ENCODE measurements around the gene PROX1.

The PROX1 gene

DNA sequence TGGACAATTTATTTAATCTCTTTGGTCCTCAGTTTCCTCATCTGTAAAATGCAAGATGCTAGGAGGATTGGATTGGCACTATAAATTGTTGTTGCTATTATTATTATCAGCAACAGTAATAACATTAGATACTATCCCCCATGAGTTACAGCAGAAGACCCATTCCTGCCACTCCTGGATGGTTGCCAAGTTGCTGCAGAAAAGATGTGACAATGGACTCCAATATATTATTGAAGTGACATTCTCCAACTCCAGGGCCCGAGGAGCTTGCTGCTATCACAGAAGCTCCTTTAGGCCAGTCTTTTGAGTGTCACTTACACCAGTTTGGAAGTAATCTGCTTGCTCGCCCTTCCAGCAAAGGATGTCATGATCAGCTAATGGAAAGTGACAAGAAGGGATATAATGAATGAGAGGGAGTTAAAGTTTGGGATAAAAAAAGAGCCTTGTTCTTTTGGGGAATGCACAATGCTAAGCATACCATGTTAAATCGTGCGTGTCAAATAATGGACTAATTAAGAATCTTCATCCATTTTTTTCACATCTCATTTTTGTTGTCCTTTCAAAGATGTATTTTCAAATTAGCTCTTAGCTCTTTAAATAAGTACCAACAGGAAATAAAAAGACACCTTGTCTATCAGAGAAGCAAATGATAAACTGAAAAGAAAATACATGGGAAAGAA is 19.5 kb upstream of the PROX1 start:
- intact Hi-C loops (cut with micrococcal nuclease), result no loop called here
- Mint-ChIP-seq H3K27me3 (peaks cover 2% of the 10 kb centered on the region), H3K4me3 (no peak overlapping the region), H3K36me3 (ENCODE audit: low read depth) (no peaks in the 10 kb centered on the region), H3K4me1 (ENCODE audit: low read depth) (no peaks in the 10 kb centered on the region), H3K9me3 (no peaks in the 10 kb centered on the region), H3K27ac (no peak overlapping the region)

DNA sequence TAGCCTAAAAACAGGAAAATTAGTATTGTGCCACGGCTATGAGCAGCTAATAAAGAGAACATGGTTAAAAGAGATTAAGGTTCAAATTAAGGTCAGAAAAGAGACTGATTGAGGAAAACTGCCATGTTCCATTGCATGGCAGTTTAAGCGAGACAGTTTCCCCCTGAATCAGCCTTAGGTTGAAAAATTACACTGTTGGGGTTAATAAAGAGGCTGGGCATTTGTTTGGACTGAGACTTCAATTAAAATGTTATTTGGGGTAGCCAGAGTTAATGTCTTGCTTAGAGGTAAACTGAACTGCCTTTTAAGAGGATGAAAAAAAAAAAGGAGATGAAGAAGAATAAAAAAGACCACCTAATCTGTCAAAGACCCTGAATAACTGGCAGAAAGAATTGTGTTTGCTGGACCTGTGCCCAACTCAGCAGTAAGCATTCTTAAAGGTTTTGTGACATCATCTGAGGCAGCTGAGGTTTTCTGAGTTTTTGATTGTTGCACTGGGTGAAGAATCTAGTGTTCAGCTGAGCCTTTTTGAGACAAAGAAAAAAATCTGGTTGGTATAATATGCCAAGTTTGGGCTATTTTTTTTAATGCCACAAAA is 17.7 kb upstream of the PROX1 start:
- intact Hi-C loops (cut with micrococcal nuclease), result no loop called here
- Mint-ChIP-seq H3K36me3 (ENCODE audit: low read depth) (no peaks in the 10 kb centered on the region), H3K4me1 (ENCODE audit: low read depth) (no peaks in the 10 kb centered on the region), H3K4me3 (no peak overlapping the region), H3K27me3 (peaks cover 2% of the 10 kb centered on the region), H3K9me3 (no peaks in the 10 kb centered on the region), H3K27ac (no peak overlapping the region)

DNA sequence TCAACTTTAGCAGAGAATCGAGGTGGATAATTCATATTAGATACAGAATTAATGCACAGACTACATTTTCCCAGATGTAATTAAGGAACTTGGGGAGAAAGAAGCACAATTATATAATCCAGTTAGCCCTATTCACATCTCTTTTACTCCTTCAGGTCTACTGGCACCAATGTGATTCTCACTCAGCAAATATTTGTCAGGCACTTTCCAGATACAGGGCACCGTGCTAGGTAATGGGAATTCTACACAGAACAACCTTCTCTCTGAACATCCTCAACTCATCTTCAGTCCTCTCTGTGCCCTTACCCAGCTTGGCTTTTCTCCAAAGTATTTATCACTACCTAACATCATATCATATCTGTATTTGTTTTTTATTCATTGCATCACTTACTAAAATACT is 15.6 kb upstream of the PROX1 start:
- intact Hi-C loops (cut with micrococcal nuclease), result no loop called here
- H3K4me3 Mint-ChIP-seq, result no peak overlapping the region
- no peaks in the 10 kb centered on the region for H3K9me3 Mint-ChIP-seq
- H3K27ac Mint-ChIP-seq, result no peak overlapping the region
- H3K4me1 Mint-ChIP-seq (ENCODE audit: low read depth), result no peaks in the 10 kb centered on the region
- no peaks in the 10 kb centered on the region for H3K36me3 Mint-ChIP-seq (ENCODE audit: low read depth)
- peaks cover 10% of the 10 kb centered on the region for H3K27me3 Mint-ChIP-seq

DNA sequence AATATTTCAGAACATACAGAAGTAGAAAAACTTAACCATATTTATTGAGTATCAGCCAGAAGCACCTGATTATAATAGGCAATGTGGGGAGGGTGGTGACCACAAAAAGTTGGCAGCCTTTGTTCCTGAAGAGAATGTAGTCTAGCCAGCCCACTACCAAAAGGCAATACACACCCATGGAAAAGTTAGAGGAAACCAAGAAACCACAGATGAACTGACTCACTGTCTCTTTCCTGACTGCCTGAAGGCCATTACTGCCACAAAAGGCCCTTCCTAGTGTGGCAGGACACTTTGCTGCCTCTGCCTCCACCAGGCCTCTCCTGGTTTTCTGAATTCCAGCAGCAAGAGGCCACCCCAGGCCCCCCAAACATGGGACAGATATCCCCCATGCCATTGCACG is 14.6 kb upstream of the PROX1 start:
- intact Hi-C loops (cut with micrococcal nuclease), result no loop called here
- Mint-ChIP-seq H3K4me1 (ENCODE audit: low read depth) (no peaks in the 10 kb centered on the region), H3K27ac (no peak overlapping the region), H3K9me3 (no peaks in the 10 kb centered on the region), H3K4me3 (no peak overlapping the region), H3K36me3 (ENCODE audit: low read depth) (no peaks in the 10 kb centered on the region), H3K27me3 (peaks cover 20% of the 10 kb centered on the region)

DNA sequence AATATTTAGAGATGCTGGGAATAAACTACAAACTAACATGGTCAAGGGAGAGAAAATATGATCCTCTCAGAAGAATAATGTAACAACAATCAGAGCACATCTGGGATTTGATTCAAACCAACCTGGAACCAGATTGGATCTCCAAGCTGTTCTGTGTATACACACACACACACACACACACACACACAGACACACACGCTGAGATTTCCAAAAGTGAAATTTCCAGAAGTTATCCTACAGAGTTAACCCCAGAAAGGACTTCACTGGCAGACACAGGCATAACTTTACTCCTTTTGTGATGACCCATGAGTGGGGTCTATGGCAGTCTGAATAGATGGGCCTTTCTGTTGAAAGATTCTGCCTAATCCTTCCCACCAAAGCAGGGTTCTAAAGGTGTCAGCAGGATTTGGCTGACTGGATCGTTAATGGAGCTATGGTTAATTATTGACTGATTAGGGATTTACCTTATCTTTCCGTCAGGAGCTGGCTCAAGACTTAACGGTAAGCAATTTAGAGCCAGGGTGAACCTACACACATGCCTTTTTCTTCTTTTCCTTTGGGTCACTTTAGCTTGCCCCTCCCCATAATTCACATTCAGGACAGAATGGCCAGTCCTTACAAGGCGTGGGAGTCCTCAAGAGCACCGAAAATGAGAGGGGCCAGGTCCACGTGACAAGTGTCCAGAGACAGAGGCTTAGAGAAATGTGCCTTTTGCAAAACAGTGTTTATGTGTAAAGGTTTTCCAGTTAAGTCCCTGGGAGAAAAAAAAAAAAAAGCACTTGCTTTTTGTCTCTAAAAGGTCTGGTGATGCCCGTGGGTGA is 10.9 kb upstream of the PROX1 start:
- intact Hi-C loops (cut with micrococcal nuclease), result no loop called here
- Mint-ChIP-seq H3K27me3 (peaks cover 58% of the 10 kb centered on the region), H3K27ac (no peak overlapping the region), H3K4me1 (ENCODE audit: low read depth) (no peaks in the 10 kb centered on the region), H3K36me3 (ENCODE audit: low read depth) (no peaks in the 10 kb centered on the region), H3K4me3 (no peak overlapping the region), H3K9me3 (no peaks in the 10 kb centered on the region)

DNA sequence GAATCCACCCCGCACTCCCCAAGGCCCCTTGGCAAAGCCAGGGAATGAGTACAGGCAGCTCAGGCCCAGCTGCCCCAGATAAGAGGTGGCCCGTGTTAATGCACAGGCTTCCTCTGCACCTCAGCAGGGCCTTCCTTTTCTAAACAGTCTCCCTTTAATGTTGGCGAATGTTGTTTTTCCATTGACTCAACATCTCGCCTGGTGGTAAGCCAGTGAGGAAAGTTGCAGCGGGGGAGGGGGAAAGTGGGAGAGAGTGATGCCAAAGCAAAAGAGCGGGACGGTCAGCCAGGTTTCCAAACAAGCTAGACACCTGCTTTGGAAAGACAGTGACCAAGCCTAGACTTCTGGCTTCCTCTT is 10.3 kb upstream of the PROX1 start:
- Mint-ChIP-seq H3K9me3 (no peaks in the 10 kb centered on the region), H3K4me3 (no peak overlapping the region), H3K27ac (no peak overlapping the region), H3K27me3 (peaks cover 64% of the 10 kb centered on the region), H3K4me1 (ENCODE audit: low read depth) (no peaks in the 10 kb centered on the region), H3K36me3 (ENCODE audit: low read depth) (no peaks in the 10 kb centered on the region)
- intact Hi-C loops (cut with micrococcal nuclease), result no loop called here

DNA sequence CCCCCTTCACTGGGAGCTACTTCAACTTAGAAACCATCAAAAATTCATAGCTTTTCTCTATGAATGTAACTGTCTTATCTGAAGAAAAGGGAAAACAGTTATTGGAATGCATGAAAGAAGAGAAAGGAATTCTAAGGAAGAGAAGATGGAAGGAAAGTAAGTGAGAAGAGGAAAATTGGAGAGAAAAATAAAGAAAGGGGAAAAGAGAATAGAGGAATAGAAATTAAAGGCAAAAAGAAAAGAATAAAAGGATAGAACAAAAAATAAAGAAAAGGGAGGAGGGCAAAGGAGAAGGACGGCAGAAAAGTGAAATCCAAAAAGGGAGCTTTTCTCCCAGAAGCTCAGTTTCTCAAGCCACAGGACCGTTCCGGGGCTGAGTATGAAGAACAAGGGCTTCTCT is 9.9 kb upstream of the PROX1 start:
- intact Hi-C loops (cut with micrococcal nuclease), result no loop called here
- Mint-ChIP-seq H3K9me3 (no peaks in the 10 kb centered on the region), H3K27ac (no peak overlapping the region), H3K36me3 (ENCODE audit: low read depth) (no peaks in the 10 kb centered on the region), H3K27me3 (peaks cover 65% of the 10 kb centered on the region), H3K4me1 (ENCODE audit: low read depth) (no peaks in the 10 kb centered on the region), H3K4me3 (no peak overlapping the region)

DNA sequence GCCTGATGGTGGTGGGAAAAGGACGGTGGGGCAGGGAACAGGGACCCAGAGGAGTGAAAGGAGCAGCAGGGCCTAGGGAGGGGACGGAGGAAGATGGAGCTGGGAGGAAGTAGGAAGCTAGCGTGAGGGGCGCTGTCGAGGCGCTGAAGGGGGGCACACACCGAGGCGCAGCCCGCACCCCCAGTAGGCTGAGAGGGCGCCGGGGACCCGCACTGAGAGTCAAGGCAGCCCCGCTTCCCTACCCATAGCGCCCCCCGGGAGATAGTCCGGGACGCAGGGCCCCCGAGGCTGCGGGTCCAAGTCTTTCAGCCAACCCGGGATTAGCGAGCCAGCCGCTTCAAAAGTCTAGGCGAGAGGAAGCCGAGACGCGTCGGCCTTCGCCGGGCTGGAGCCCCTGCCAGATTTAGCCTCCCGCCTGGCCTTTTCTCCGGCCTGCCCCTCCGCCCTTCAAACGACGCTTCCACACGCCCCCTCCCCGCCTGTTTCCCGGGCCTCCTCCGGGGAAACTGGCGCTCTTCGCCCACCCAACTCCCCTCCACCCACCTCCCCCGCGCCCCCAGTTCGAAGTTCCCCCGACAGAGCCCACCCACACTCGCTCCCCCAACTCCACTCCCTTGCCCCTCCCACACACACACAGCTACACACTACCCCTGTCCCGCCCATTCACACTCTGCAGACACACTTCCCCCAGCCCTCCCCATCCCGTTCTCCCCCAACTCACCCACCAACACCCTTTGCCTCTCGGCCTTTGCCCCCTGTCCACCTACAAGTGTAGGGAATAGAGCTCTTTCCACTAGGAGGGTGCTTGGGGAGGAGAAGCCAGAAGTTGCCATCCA is 7.8 kb upstream of the PROX1 start:
- Mint-ChIP-seq H3K4me1 (ENCODE audit: low read depth) (no peaks in the 10 kb centered on the region), H3K9me3 (no peaks in the 10 kb centered on the region), H3K27ac (no peak overlapping the region), H3K4me3 (no peak overlapping the region), H3K36me3 (ENCODE audit: low read depth) (no peaks in the 10 kb centered on the region), H3K27me3 (peaks cover 85% of the 10 kb centered on the region)
- intact Hi-C loops (cut with micrococcal nuclease), result no loop called here

DNA sequence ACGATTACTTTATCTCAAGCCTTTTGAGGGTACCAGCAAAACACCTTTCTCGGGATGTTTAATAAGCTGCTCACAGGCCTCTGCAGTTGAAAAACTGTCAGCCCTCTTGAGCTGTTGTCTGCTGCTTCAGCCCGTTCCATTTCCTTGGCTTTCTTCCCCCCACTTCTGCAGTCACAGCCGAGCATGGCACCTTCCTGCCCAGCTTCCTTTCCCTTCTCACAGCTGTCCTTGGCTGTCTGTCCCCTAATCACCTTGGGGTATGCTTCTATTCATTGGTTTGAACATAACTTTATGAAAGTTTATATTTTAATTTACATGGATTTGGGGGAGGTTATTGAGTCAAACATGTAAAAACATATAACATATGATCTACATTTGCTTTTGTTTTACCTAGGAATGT is 6.9 kb upstream of the PROX1 start:
- H3K4me3 Mint-ChIP-seq, result no peak overlapping the region
- H3K36me3 Mint-ChIP-seq (ENCODE audit: low read depth), result no peaks in the 10 kb centered on the region
- intact Hi-C loops (cut with micrococcal nuclease), result no loop called here
- no peaks in the 10 kb centered on the region for H3K4me1 Mint-ChIP-seq (ENCODE audit: low read depth)
- no peaks in the 10 kb centered on the region for H3K9me3 Mint-ChIP-seq
- no peak overlapping the region for H3K27ac Mint-ChIP-seq
- H3K27me3 Mint-ChIP-seq, result peaks cover 92% of the 10 kb centered on the region

DNA sequence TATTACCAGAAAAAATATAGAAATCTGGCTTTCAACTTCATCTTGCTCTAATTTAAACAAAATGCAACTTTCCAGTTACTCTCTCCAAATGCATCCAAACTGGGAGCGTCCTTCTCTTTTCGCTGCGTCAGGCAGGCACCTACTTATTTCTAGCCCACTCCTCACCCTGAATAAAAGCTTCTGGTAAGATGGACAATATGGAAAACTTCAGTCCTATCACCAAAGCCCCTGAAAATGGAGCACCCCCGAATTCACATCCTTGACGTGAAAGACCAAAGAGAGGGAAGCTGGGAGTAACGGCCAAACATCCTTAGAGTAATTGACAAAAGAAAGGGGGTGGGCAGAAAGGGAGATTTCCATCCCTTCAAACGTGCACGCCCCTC is 5.5 kb upstream of the PROX1 start:
- Mint-ChIP-seq H3K27ac (no peak overlapping the region), H3K9me3 (no peaks in the 10 kb centered on the region), H3K27me3 (peaks cover 98% of the 10 kb centered on the region), H3K4me3 (no peak overlapping the region), H3K4me1 (ENCODE audit: low read depth) (peaks cover 2% of the 10 kb centered on the region), H3K36me3 (ENCODE audit: low read depth) (no peaks in the 10 kb centered on the region)
- intact Hi-C loops (cut with micrococcal nuclease), result no loop called here

DNA sequence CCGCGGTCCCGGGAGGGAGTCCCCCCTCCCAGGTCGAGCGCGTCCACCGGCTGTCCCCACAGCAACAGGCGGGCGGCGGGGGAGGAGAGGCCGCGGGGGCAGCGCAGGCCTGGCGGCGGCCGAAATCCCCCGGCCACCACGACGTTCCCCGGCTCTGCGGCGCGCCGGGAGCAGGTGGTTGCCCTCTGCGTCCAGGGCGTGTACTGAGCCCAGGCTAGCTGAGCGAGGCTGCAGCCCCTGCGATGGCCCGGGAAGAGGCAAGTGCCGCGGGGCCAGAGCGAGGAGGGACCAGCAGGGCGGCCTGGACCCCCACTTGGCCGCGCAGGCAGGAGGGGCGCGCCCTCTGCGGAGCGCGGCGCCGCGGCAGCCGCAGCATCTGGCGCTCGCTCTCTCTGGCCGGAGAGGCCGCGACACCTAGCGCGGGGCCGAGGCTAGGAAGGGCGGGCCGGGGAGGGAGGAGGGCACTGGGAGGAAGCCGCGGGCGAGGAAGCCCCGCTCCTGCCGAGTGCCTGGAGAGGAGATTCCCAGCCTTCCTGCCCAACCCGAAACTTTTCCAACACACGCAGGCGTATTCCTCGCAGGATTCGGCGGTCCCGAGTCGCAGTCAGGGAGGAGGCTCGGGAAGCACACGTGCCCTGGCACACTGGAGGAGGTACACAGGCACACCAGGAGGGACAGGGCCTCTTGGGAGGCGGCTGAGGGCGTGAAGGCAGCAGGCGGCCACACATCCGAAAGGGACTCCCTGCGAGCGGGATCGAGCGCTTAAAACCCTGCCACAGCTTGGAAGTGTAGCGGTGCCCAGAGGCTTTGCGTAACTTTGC is 4.9 kb upstream of the PROX1 start:
- intact Hi-C loops (cut with micrococcal nuclease), result no loop called here
- Mint-ChIP-seq H3K4me1 (ENCODE audit: low read depth) (peaks cover 9% of the 10 kb centered on the region), H3K9me3 (peaks cover 6% of the 10 kb centered on the region), H3K4me3 (no peak overlapping the region), H3K27me3 (peaks cover 97% of the 10 kb centered on the region), H3K27ac (no peak overlapping the region), H3K36me3 (ENCODE audit: low read depth) (no peaks in the 10 kb centered on the region)

DNA sequence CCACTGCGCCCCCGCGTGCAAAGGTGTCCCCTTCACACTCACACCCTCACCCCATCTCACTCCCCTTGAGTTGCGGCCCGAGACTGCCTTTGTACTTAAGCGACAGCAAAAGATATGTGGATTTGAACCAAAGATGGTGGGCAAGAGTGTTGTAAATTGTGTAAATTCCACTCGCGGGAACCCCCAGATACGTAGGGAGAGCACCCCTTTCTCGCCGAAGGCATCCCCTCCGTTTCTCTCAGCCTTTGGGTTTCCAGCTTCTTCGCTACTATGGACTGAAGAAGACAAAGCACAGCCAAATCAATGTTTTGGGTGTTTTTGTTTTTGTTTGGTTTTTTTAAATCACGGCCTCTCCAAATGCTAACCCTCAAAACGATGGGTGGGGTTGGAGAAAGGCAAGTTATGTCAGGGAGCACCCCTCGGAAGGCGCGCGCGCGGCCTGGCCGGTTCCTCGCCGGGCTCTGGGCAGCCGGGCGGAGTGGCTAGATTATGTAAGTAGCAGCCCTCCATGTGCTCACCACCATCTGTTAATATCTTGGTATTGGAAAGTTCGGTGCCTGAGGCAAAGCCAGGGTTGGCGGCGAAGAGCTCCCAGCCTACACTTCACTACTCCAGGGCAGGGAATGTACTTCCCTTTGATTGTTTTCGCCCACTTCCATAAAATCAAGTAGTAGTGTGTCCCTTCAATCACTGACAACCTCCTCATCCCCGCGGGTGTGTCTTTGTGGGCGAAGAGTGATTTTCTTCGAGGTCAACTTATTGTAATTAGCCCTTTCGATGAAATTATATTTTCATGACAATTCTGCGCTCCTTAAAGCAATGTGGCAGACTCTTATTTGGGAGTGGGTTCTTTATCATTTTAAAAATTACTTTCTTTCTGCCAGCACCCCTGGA is 4.0 kb upstream of the PROX1 start:
- Mint-ChIP-seq H3K36me3 (ENCODE audit: low read depth) (no peaks in the 10 kb centered on the region), H3K27ac (no peak overlapping the region), H3K4me3 (no peak overlapping the region), H3K27me3 (peaks cover 97% of the 10 kb centered on the region), H3K4me1 (ENCODE audit: low read depth) (peaks cover 17% of the 10 kb centered on the region), H3K9me3 (peaks cover 8% of the 10 kb centered on the region)
- intact Hi-C loops (cut with micrococcal nuclease), result no loop called here

Data from dendritic cell treated with granulocyte-macrophage colony-stimulating factor and Interleukin-4, amounts not matched to agents 40 ng/mL and 50 ng/mL, for 4 days (primary cell).